Neural progenitor cell (in vitro differentiated cells): ENCODE measurements around the gene LDAH.

ENCODE experiments used
- EZH2 ChIP-seq: fragments of 200-600 bp; sonication (generic); IDR thresholded peaks from 2 replicates; pipeline ENCODE4 v1.6.1; 2017; ENCODE audit warnings: antibody characterized with exemption, mild to moderate bottlenecking, moderate library complexity
- EZH2phosphoT487 ChIP-seq: fragments of 200-600 bp; sonication (generic); IDR thresholded peaks from 2 replicates; pipeline ENCODE4 v1.6.1; 2017; ENCODE audit warnings: antibody characterized with exemption
- TF ChIP-seq, protein P1 (sequence below): fragments of 200-600 bp; sonication (generic); IDR thresholded peaks from 2 replicates; pipeline ENCODE4 v1.5.1; 2017; ENCODE audit warnings: antibody characterized with exemption, mild to moderate bottlenecking

DNA sequence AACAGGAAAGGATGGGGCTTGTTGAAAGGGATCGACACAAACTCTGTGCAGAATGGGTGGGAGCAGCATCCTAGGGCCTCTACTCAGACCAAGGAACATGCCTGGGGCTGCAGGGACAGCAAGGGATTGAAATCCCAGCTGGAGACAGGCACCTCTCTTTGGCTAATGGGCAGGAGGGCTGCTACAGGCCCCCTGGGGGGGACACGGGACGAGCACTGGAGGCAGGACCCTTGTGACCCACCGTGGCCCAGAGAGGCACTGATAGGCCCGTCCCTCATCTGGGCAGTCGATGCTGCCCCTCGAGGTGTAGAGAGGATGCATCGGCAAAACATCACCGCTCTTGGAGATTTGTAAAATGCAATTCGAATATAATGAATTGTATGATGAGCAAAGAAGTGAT lies 177.1 kb downstream of the LDAH start:
- TF ChIP-seq, protein P1, sequence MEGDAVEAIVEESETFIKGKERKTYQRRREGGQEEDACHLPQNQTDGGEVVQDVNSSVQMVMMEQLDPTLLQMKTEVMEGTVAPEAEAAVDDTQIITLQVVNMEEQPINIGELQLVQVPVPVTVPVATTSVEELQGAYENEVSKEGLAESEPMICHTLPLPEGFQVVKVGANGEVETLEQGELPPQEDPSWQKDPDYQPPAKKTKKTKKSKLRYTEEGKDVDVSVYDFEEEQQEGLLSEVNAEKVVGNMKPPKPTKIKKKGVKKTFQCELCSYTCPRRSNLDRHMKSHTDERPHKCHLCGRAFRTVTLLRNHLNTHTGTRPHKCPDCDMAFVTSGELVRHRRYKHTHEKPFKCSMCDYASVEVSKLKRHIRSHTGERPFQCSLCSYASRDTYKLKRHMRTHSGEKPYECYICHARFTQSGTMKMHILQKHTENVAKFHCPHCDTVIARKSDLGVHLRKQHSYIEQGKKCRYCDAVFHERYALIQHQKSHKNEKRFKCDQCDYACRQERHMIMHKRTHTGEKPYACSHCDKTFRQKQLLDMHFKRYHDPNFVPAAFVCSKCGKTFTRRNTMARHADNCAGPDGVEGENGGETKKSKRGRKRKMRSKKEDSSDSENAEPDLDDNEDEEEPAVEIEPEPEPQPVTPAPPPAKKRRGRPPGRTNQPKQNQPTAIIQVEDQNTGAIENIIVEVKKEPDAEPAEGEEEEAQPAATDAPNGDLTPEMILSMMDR: no peak
- TF ChIP-seq EZH2 (no peak), EZH2phosphoT487 (no peak)
